NCI-H2227 (cell line): ENCODE measurements around the gene SEMA6C.
"Not testable (repeated sequence)": the region's sequence is repeated elsewhere in the genome, so short reads cannot be mapped to it uniquely, and the experiment has no call there.

Experiments used
- DNase-seq: peaks from one replicate; lab custom pipeline; 2025; ENCODE audit not compliant: unreplicated experiment; lab: John Stamatoyannopoulos, UW

Gene SEMA6C

DNA sequence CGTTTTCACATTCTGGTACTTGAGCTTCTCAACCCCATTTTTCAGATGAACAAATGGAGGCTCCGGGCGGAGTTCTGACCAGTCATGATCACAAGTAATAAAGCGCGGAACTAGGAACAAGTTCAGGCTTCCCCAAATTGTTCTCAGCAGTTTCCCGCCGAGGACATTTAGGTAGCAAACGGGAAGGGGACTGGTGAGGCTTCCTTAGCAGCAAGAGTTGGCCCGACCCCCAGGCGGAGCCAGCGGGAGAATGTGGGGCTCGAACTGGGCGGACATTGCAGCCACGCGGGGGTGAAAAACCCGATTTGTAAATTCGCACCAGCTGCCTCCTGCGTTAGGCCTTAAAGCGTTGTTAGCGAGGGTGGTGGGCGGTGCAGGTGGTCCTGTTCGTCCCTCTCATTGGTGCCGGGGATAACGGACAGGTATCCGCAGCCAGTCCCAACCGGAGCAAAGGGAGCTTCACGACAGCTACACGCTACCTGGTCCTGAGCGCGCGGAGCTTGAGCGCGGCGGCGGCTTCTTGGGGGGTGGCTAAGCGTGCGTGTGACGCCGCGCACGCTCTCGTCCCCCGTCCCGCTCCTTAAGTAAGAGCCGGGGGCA is 15.3 kb downstream of the SEMA6C start:
- peak; percentile 75 for DNase-seq

- DNase-seq, result no peak
Observed at GRCh38 chr1:151128800-151129199, 17.6 kb downstream of the SEMA6C start.

- no peak for DNase-seq
Observed at GRCh38 chr1:151124763-151125403, 21.5 kb downstream of the SEMA6C start.

DNA sequence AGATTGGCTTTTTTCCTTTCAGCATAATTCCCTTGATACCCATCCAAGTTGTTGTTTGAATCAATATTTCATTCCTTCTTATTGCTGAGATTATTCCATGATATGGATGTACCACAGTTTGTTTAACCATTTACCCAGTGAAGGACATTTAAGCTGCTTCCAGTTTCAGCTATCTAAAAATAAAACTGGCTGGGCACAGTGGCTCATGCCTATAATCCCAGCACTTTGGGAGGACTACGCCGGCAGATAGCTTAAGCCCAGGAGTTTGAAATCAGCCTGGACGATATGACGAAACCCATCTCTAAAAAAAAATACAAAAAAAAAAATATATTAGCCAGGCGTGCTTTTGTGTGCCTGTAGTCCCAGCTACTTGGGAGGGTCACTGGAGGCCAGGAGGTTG is 32.6 kb downstream of the SEMA6C start:
- no peak for DNase-seq

- DNase-seq, result no peak
Observed at GRCh38 chr1:151108331-151108730, 38.1 kb downstream of the SEMA6C start.

DNA sequence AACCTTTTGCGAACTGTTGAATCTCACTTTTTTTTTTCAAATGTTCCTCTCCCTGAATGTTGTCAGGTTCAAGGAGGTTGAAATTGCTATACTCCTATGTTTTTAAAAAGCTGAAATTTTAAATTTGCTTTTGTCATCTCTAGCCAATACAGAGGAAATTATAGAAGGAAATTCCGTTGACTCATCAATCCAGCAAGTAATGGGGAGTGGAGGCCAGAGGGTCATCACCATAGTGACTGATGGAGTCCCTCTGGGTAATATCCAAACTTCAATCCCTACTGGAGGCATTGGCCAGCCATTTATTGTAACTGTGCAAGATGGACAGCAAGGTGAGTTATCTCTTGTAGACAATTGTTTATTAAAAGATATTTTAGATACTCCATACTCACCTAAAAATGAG is 39.5 kb downstream of the SEMA6C start:
- DNase-seq, result peak; percentile 15

GRCh38 chr1:151104630-151105029 is 41.8 kb downstream of the SEMA6C start:
- no peak for DNase-seq

DNA sequence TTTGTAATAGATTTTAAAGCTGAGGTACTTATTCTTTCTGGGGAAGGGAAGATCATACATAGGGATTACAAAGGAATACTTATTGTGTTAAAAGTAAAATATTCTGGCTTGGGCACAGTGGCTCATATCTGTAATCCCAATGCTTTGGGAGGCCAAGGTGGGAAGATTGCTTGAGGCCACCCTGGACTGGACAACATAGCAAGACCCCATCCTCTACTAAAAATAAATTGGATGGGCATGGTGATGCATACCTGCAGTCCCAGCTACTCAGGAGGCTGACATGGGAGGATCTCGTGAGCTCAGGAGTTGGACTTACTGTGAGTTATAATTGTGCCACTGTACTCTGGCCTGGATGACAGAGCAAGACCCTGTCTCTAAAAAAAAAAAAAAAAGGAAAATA is 48.3 kb downstream of the SEMA6C start:
- DNase-seq, result no peak

GRCh38 chr1:151097426-151097825 is 49.0 kb downstream of the SEMA6C start:
- not testable (repeated sequence) for DNase-seq

DNA sequence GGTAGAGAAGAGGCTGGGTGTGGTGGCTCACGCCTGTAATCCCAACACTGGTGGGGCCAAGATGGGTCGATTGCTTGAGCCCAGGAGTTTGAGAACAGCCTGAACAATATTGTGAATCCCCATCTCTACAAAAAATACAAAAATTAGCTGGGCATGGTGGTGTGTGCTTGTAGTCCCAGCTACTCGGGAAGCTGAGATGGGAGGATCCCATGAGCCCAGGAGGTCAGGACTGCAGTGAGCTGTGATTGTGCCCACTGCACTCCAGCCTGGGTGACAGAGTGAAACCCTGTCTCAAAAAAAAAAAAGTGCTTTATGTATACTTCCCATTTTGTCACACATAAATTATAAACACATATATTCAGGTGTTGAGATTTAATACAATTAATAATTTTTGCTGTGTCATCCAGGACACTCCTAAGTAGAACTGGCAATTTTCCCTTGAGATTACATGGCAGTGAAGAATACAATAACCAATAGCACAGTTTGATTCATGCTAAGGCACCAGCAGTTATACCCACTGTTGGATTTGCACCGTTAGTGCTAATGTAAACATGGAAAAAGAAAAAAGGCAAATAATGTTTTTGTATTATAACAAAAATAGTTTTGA is 60.4 kb downstream of the SEMA6C start:
- no peak for DNase-seq
